VCaP (cell line): ENCODE data around the gene NEB.
"Not testable (repeated sequence)": the region's sequence is repeated elsewhere in the genome, so short reads cannot be mapped to it uniquely, and the experiment has no call there.

Experiments used
- H3K27ac ChIP-seq: fragments of 450-650 bp; 2 replicates; pipeline ENCODE4 v1.5.1; 2017
- TF ChIP-seq, protein P1 (sequence below): fragments of 450-650 bp; conservative IDR thresholded peaks from 2 replicates; pipeline ENCODE4 v1.5.1; 2017; ENCODE audit warnings: mild to moderate bottlenecking, moderate library complexity

The NEB gene

DNA sequence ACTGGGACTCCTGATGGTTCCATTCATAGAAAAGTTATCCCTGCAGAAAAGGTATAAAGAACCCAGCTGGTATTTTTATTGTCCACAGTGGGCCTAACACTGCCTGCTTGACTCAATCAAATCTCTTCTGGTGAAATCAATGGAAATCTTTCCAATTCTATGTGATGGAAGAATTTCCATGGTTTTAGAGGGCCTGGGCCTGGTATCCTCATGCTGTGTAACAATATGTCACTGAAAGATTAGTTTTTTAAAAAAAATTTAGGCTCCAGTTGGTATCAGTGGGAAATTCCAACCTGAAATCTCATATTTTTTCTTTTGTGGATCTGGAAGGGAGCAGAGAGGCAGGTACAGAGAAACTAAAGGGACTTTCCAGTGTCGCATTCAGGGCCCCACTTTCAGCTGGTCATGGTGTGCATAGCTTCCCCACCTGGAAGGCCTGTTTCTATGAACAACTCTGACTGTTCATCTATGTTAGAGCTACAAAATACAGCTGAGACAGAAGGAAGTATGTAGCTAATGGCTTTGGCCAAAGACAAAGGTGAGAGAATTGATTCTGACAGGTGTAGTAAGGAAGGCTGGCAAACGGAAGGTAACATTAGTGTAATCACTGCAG, 20.9 kb downstream of the NEB start:
- no peak overlapping the region for H3K27ac ChIP-seq
- TF ChIP-seq, protein P1, sequence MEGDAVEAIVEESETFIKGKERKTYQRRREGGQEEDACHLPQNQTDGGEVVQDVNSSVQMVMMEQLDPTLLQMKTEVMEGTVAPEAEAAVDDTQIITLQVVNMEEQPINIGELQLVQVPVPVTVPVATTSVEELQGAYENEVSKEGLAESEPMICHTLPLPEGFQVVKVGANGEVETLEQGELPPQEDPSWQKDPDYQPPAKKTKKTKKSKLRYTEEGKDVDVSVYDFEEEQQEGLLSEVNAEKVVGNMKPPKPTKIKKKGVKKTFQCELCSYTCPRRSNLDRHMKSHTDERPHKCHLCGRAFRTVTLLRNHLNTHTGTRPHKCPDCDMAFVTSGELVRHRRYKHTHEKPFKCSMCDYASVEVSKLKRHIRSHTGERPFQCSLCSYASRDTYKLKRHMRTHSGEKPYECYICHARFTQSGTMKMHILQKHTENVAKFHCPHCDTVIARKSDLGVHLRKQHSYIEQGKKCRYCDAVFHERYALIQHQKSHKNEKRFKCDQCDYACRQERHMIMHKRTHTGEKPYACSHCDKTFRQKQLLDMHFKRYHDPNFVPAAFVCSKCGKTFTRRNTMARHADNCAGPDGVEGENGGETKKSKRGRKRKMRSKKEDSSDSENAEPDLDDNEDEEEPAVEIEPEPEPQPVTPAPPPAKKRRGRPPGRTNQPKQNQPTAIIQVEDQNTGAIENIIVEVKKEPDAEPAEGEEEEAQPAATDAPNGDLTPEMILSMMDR: no peak

DNA sequence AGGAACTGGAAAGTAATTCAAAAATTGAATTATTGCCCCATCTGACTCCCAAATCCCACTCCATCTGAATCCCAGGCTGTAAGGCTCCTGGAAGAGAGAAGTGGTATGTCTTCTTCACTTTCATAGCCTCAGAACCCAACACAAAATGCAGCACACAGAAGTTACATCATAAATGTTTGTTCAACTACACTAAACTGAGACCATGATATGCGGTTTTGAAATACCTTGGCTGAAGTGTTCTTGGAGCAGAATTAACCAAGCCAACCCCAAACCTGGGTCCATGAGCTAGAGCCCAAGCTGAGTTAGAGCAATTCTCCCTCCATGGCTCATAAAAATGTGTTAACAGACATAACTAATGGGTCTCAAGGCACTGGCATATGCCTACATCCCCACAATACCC, 23.3 kb downstream of the NEB start:
- TF ChIP-seq, protein P1: no peak

DNA sequence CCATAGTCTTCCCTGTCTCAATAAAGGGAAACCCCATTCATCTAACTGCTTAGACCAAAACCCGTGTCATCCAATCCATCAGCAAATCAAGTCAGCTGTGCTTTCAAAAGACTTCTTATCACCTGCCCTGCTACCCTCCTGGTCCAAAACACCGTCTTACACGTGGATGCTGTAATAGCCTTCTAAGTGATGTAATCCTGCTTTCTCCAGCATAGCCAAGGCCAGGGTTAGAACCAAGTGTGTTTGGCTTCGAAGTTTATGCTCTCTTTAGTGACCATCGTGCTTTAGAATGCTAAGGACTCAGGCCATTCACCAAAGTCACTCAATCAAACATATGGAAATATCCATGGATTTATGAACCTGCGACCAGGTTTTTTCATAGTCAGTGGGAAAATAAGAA, 25.5 kb downstream of the NEB start:
- H3K27ac ChIP-seq: no peak overlapping the region
- TF ChIP-seq, protein P1: no peak

More for the DNA sequence above, 23.3 kb downstream of the NEB start:
- H3K27ac ChIP-seq: no peak overlapping the region

DNA sequence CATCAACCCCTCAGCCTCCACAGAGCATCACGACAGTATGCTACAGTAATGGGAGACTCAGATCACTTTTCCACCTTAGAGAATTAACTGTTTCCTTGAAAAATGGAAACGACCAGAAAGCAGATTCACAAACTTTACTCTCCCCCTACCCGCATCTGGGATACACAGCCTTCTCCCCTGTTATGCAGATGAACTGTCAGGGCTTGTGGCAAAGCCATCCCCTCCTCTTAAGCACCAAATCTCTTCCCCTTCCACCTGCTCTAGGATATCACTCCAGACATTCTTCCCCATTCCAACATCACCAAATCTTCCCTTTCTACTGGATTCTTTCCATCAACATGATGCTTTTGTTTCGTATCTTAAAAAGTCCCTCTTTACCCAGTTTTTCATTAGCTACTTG, 26.4 kb downstream of the NEB start:
- no peak overlapping the region for H3K27ac ChIP-seq

DNA sequence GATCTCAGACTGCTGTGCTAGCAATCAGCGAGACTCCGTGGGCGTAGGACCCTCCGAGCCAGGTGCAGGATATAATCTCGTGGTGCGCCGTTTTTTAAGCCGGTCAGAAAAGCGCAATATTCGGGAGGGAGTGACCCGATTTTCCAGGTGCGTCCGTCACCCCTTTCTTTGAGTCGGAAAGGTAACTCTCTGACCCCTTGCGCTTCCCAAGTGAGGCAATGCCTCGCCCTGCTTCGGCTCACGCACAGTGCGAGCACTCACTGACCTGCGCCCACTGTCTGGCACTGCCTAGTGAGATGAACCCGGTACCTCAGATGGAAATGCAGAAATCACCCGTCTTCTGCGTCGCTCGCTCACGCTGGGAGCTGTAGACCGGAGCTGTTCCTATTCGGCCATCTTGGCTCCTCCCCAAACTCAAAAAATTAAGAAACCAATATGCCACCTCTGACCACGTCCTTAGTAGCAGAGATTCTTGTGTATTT, 29.8 kb downstream of the NEB start:
- not testable (repeated sequence) for H3K27ac ChIP-seq

More for the DNA sequence above, 26.4 kb downstream of the NEB start:
- TF ChIP-seq, protein P1: no peak

DNA sequence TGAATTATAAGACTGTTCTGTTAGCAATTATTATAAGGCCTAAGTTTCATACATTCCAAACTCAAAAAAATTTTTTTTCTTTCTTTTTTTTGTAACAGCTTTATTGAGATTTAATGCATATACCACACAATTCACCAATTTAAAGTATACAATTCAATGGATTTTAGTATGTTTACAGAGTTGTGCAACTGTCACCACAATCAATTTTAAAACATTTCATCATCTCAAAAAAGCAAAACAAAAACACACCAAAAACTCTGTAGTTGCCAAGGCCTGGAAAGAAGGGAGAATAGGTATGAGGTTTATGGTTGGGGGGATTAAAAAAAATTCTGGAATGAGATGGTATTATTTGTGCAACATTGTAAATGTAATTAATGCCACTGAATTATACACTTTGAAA, 36.1 kb downstream of the NEB start:
- H3K27ac ChIP-seq: not testable (repeated sequence)

DNA sequence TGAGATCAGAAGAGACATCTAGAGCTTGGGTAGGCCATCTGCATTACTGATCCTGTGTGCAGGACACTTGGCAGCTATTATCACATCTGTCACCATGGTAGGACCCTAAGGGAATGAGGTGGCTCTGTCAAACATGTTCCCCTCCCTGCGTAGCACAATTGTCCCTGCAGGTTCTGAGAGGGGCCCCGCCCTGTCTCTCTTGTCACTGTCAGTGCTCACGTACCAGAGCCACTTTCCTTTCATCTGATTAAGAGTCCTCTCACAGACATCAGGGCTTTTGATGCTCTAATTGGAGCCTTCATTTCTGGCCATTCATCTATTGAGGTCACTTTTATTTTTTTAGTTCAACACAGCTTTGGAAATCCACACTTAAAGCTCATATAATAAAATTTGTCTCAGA, 38.5 kb downstream of the NEB start:
- TF ChIP-seq, protein P1: no peak
- H3K27ac ChIP-seq: no peak overlapping the region

DNA sequence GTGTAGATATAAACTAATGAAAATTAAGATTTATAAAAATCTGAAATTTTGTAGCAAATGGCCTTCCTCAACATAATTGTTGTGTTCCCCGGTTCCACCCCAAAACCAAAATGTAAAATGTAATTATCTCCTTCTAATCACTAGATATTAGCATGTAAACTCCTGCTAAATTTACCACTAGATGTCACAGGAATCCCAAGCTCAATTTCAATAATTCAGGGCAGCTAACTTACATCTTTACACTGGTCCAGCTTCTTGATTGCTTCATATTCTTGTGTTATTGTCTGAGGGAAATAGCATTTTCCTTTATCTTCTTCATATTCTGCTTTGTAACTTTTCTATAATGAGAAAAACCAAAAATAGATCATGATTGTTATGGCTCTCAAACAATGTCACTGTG, 42.6 kb downstream of the NEB start:
- TF ChIP-seq, protein P1: peak; percentile 37
- no peak overlapping the region for H3K27ac ChIP-seq

DNA sequence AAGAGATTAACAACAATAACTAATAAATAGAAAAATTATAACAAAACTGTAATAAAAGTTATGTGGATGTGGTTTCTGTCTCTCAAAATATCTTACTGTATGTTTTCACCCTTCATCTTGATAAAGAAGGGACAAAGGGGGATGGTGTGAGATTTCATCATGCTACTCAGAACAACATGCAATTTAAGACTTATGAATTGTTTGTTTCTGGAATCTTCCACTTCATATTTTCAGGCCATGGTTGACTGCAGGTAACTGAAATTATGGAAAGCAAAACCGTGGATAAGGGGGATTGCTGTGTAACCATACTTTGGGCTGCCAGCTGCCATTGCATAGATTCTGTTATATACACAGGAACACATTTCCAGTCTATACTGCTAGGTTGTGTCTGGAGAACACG, 45.6 kb downstream of the NEB start:
- TF ChIP-seq, protein P1: no peak
- H3K27ac ChIP-seq: no peak overlapping the region
